ENCODE measurements around the gene FBXO42. TPM values are rescaled to one million over a fixed set of nuclear protein-coding genes. Genes with fewer than 3 reads are reported as not detected.

FBXO42 gene
- total RNA-seq, 4 donors from 2014 or later = 40.1 to 68.3 (median 58.1) TPM

DNA sequence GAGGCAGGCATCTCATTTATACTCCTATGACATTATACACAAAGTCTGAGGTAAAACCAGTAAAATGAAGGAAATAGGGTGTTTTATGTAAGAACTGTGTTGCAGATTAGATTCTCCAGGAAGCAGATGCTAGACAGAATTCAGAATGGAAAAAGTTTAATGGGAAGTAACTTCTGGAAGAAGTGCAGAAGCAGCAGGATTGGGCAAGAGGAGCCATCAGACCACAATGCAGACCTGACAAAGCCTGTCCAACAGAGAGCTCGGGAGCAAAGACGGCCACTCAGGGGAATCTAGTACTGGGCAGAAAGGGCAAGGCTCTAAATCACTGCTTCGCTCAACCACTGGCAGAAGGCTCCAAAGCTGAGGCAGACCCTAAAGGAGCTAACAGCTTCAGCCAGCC lies 33.7 kb downstream of the FBXO42 start:
- 48 to 52% methylated on average over 3 of the region's 3 CpGs for WGBS, 2 donors
- H3K4me3 ChIP-seq (ENCODE audit: low read depth, poor library complexity, severe bottlenecking) = no peak overlapping the region
- TF ChIP-seq CTCF (IDR thresholded peaks at IDR 0.05) = no peak
- TF ChIP-seq POLR2A (IDR thresholded peaks at IDR 0.05) = no peak
- DNase-seq (ENCODE audit: low spot score in 2 of 2) = peak; percentile 42 to 88
- intact Hi-C loops (cut with DNase I; ENCODE audit: low total_unique reads) = no loop called here

DNA sequence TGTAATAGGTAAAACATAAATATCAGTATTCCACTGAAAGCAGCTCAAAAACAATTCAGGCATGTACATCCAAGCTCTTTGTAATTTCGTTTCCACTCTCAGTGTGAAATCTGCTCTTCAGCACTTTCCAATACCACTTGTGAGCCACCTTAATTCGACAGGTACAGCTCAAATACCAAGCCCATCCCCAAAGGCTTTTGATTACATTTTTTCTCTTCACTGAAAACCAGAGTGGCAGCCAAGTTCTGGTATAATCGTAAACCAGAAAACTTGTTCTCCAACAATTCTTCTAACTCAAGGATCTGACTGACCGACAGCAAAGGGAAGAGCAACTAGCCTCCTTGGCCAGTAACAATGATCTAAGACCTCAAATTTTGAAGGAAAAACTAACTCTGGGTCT lies 36.8 kb downstream of the FBXO42 start:
- TF ChIP-seq POLR2A (IDR thresholded peaks at IDR 0.05) (no peak), CTCF (IDR thresholded peaks at IDR 0.05) (no peak)
- 41 to 49% methylated on average over 4 of the region's 4 CpGs for WGBS, 2 donors
- H3K4me3 ChIP-seq (ENCODE audit: low read depth, poor library complexity, severe bottlenecking) = no peak overlapping the region
- intact Hi-C loops (cut with DNase I; ENCODE audit: low total_unique reads) = no loop called here
- DNase-seq (ENCODE audit: low spot score in 2 of 2) = no peak

DNA sequence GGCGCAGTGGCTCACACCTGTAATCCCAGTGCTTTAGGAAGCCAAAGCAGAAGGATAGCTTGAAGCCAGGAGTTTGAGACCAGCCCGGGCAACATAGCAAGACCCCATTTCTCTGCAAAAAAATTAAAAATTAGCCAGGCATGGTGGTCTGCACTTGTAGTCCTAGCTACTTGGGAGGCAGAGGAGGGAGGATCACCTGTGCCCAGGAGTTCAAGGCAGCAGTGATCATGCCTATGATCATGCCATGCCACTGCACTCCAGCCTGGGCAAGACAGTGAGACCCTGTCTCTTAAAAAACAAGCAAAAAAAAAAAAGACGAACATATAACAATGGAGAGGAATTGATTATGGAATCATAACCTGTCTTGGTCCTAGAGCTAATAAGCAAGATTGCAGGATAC lies 45.1 kb downstream of the FBXO42 start:
- 90 to 100% methylated on average over 3 of the region's 3 CpGs for WGBS, 2 donors
- TF ChIP-seq CTCF (IDR thresholded peaks at IDR 0.05) = no peak
- TF ChIP-seq POLR2A (IDR thresholded peaks at IDR 0.05) = no peak
- intact Hi-C loops (cut with DNase I; ENCODE audit: low total_unique reads) = no loop called here
- H3K4me3 ChIP-seq (ENCODE audit: low read depth, poor library complexity, severe bottlenecking) = no peak overlapping the region
- no peak for DNase-seq (ENCODE audit: low spot score in 2 of 2)

GRCh38 chr1:16302709-16303627 lies 49.3 kb downstream of the FBXO42 start:
- no peak for TF ChIP-seq CTCF (IDR thresholded peaks at IDR 0.05)
- WGBS, 2 donors = 90 to 92% methylated on average over 12 of the region's 12 CpGs
- intact Hi-C loops (cut with DNase I; ENCODE audit: low total_unique reads) = no loop called here
- DNase-seq (ENCODE audit: low spot score in 2 of 2) = no peak
- H3K4me3 ChIP-seq (ENCODE audit: low read depth, poor library complexity, severe bottlenecking) = no peak overlapping the region

GRCh38 chr1:16300436-16300835 lies 51.8 kb downstream of the FBXO42 start:
- intact Hi-C loops (cut with DNase I; ENCODE audit: low total_unique reads) = no loop called here
- DNase-seq (ENCODE audit: low spot score in 2 of 2) = peak; percentile 53 to 80
- TF ChIP-seq CTCF (IDR thresholded peaks at IDR 0.05) = no peak
- no peak for TF ChIP-seq POLR2A (IDR thresholded peaks at IDR 0.05)
- no peak overlapping the region for H3K4me3 ChIP-seq (ENCODE audit: low read depth, poor library complexity, severe bottlenecking)
- 35 to 48% methylated on average over 3 of the region's 3 CpGs for WGBS, 2 donors
